Fibroblast of lung (primary cell): ENCODE measurements around the gene CACNA1E. TPM values are rescaled to one million over a fixed set of nuclear protein-coding genes. Genes with fewer than 3 reads are reported as not detected.

Experiments
- DNase-seq, 2 donors: peaks; one replicate each; pipeline versions ENCODE4 v3.0.0 to v3.0.0-alpha.2; 2010; ENCODE audit warnings: low read depth in 2 of 2
- H2AFZ ChIP-seq: 2 replicates; pipeline ENCODE4 v1.5.1; 2012; ENCODE audit warnings: low read length, control low read depth, inconsistent platforms
- H3K27ac ChIP-seq: 2 replicates; pipeline ENCODE4 v1.5.1; 2011; ENCODE audit warnings: low read length, control low read depth; ENCODE audit not compliant: insufficient read depth
- H3K27me3 ChIP-seq: 2 replicates; pipeline ENCODE4 v1.5.1; 2011; ENCODE audit warnings: mild to moderate bottlenecking, low read length; ENCODE audit not compliant: control insufficient read depth, insufficient read depth
- H3K36me3 ChIP-seq: 2 replicates; pipeline ENCODE4 v1.5.1; 2011; ENCODE audit warnings: low read length; ENCODE audit not compliant: control insufficient read depth, insufficient read depth
- H3K4me1 ChIP-seq: 2 replicates; pipeline ENCODE4 v1.5.1; 2011; ENCODE audit warnings: low read length; ENCODE audit not compliant: control insufficient read depth, insufficient read depth; ENCODE audit errors: extremely low read depth
- H3K4me2 ChIP-seq: 2 replicates; pipeline ENCODE4 v1.5.1; 2011; ENCODE audit warnings: low read length, control low read depth; ENCODE audit not compliant: insufficient read depth; ENCODE audit errors: extremely low read depth
- H3K4me3 ChIP-seq, 4 experiments: fragments of 200-600 bp in 1 of 4; sonication (generic) in 1 of 4; replicated peaks in 1 of 4; 2 replicates each; pipeline ENCODE4 v1.5.1; 2011 to 2016; ENCODE audit warnings: low read length in 4 of 4, low read depth in 3 of 4, mild to moderate bottlenecking in 3 of 4, control low read depth in 2 of 4, inconsistent platforms in 1 of 4, mixed read lengths in 1 of 4; ENCODE audit not compliant: insufficient read depth in 1 of 4; ENCODE audit errors: control extremely low read depth in 1 of 4
- H3K79me2 ChIP-seq: 2 replicates; pipeline ENCODE4 v1.5.1; 2012; ENCODE audit warnings: mild to moderate bottlenecking, low read length, inconsistent platforms; ENCODE audit not compliant: control insufficient read depth, insufficient read depth
- H3K9ac ChIP-seq: 2 replicates; pipeline ENCODE4 v1.5.1; 2011; ENCODE audit warnings: mild to moderate bottlenecking, low read length, control low read depth; ENCODE audit not compliant: insufficient read depth
- H3K9me3 ChIP-seq: 2 replicates; pipeline ENCODE4 v1.5.1; 2012; ENCODE audit warnings: low read depth, low read length; ENCODE audit not compliant: control insufficient read depth, insufficient read depth
- H4K20me1 ChIP-seq: 2 replicates; pipeline ENCODE4 v1.5.1; 2011; ENCODE audit warnings: low read length; ENCODE audit not compliant: control insufficient read depth, insufficient read depth; ENCODE audit errors: extremely low read depth
- EZH2 ChIP-seq: IDR thresholded peaks from 2 replicates; pipeline ENCODE4 v1.5.1; 2012; ENCODE audit warnings: low read length, control low read depth, mild to moderate bottlenecking; ENCODE audit errors: missing control alignments
- polyA plus RNA-seq, 2 donors: library from polyadenylated mRNA; depleted of rRNA in 1 of 2; stranded (reverse) in 1 of 2; unstranded in 1 of 2; fragments of >200 nt; gene quantifications; 2 replicates each; pipeline ENCODE4 v1.2.1, GENCODE V29; 2011 to 2012; ENCODE audit warnings: missing spikeins in 1 of 2
- total RNA-seq: library from RNA; depleted of rRNA; stranded (reverse); fragments of >200 nt; gene quantifications from 2 replicates; pipeline ENCODE4 v1.2.1, GENCODE V29; 2014
- TF ChIP-seq, protein P1 (sequence below), 2 donors: IDR thresholded peaks in 1 of 2; conservative IDR thresholded peaks in 1 of 2; 1 replicate in 1 of 2; 2 replicates in 1 of 2; pipeline ENCODE4 v1.5.1; 2011 to 2012; ENCODE audit warnings: low read length in 2 of 2, control low read depth in 1 of 2, inconsistent platforms in 1 of 2, low read depth in 1 of 2, mild to moderate bottlenecking in 1 of 2

Gene CACNA1E
- total and polyA plus RNA-seq, 2 donors (not counting 1 experiment from before 2014, with no cell fraction given): 0.01 TPM; not detected in 1

DNA sequence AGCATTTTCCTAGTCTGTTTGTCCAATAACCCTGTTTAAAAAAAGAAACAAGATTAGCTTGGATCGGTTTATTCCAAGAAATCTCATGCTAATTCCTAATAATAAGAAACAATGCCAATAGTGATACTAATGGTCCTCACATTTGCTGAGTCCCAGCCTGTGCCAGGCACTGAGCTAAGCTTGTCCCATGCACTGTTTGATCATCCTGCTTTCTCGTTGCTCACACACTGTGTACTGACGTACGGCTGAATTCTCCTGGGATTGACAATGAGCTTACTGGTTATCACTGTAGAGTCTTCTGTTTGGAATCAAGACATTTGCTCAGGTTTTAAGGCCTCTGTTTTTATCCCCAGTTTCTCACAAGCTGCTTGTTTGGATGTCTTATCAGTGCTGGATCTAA, 71.1 kb downstream of the CACNA1E start:
- Histone ChIP-seq H3K4me1 (no peaks in the 10 kb centered on the region), H3K27me3 (no peaks in the 10 kb centered on the region), H3K4me2 (no peak overlapping the region), H4K20me1 (no peaks in the 10 kb centered on the region), H3K27ac (no peak overlapping the region), H3K36me3 (no peaks in the 10 kb centered on the region), H3K9me3 (no peaks in the 10 kb centered on the region), H3K79me2 (no peaks in the 10 kb centered on the region), H3K9ac (no peak overlapping the region), H2AFZ (no peak overlapping the region), H3K4me3 (no peak overlapping the region)
- no peak for DNase-seq
- no peak for TF ChIP-seq EZH2
- TF ChIP-seq, protein P1, sequence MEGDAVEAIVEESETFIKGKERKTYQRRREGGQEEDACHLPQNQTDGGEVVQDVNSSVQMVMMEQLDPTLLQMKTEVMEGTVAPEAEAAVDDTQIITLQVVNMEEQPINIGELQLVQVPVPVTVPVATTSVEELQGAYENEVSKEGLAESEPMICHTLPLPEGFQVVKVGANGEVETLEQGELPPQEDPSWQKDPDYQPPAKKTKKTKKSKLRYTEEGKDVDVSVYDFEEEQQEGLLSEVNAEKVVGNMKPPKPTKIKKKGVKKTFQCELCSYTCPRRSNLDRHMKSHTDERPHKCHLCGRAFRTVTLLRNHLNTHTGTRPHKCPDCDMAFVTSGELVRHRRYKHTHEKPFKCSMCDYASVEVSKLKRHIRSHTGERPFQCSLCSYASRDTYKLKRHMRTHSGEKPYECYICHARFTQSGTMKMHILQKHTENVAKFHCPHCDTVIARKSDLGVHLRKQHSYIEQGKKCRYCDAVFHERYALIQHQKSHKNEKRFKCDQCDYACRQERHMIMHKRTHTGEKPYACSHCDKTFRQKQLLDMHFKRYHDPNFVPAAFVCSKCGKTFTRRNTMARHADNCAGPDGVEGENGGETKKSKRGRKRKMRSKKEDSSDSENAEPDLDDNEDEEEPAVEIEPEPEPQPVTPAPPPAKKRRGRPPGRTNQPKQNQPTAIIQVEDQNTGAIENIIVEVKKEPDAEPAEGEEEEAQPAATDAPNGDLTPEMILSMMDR (conservative IDR thresholded peaks at IDR 0.05 in 1 of 2, IDR thresholded peaks at IDR 0.05 in 1 of 2; ENCODE audit: low read depth in 1 of 2, low read length in 2 of 2): no peak

DNA sequence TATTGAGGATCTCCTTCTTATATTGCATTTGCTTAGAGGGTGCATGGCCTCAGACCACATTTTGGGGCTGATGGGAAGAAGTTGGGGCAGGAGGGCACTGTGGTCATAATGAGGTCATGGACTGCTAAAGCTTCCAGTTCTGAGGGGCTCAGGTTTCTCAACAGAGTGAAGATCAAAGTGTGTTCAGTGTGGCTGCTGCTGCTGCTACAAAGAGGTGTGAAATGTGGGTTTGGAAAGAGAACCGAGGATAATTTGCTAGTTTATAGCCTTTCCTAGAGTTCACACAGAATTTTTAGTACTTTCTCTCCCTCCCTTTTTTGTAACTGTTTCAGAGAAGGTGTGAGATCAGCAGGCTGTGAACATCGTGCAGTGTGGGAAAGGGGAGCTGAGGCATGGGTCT, 73.3 kb downstream of the CACNA1E start:
- DNase-seq: no peak
- Histone ChIP-seq H3K27ac (no peak overlapping the region), H3K4me1 (no peaks in the 10 kb centered on the region), H3K79me2 (no peaks in the 10 kb centered on the region), H3K9ac (no peak overlapping the region), H4K20me1 (no peaks in the 10 kb centered on the region), H2AFZ (no peak overlapping the region), H3K27me3 (no peaks in the 10 kb centered on the region), H3K4me3 (no peak overlapping the region), H3K9me3 (no peaks in the 10 kb centered on the region), H3K36me3 (no peaks in the 10 kb centered on the region), H3K4me2 (no peak overlapping the region)
- no peak for TF ChIP-seq EZH2
- TF ChIP-seq, protein P1 (conservative IDR thresholded peaks at IDR 0.05 in 1 of 2, IDR thresholded peaks at IDR 0.05 in 1 of 2; ENCODE audit: low read depth in 1 of 2, low read length in 2 of 2): no peak

DNA sequence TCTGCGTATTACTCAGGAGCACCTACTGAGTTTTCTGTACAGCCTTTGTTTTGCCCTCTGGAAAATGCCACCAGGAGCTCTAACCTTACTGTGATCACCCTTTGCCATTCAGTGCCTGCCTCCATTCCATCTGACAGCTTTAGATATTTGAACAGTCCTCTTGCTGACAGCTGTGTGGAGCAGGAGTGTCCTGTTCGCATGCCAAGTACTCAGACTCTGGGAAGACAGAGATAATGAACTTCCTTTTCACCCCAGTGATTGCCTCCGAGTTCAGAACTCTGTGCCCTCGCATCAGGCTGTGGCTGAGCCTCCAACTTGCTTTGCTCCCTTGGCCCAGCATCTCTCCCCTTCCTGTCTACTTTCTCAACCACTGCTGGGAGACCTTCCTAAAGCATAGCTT, 74.0 kb downstream of the CACNA1E start:
- Histone ChIP-seq H3K4me1 (no peaks in the 10 kb centered on the region), H3K4me2 (no peak overlapping the region), H2AFZ (no peak overlapping the region), H3K27ac (no peak overlapping the region), H3K79me2 (no peaks in the 10 kb centered on the region), H3K9ac (no peak overlapping the region), H3K9me3 (no peaks in the 10 kb centered on the region), H4K20me1 (no peaks in the 10 kb centered on the region), H3K27me3 (no peaks in the 10 kb centered on the region), H3K36me3 (no peaks in the 10 kb centered on the region), H3K4me3 (no peak overlapping the region)
- no peak for DNase-seq
- TF ChIP-seq EZH2: no peak
- TF ChIP-seq, protein P1 (conservative IDR thresholded peaks at IDR 0.05 in 1 of 2, IDR thresholded peaks at IDR 0.05 in 1 of 2; ENCODE audit: low read depth in 1 of 2, low read length in 2 of 2): no peak
